ENCODE data around the gene STPG4.

Gene STPG4

DNA sequence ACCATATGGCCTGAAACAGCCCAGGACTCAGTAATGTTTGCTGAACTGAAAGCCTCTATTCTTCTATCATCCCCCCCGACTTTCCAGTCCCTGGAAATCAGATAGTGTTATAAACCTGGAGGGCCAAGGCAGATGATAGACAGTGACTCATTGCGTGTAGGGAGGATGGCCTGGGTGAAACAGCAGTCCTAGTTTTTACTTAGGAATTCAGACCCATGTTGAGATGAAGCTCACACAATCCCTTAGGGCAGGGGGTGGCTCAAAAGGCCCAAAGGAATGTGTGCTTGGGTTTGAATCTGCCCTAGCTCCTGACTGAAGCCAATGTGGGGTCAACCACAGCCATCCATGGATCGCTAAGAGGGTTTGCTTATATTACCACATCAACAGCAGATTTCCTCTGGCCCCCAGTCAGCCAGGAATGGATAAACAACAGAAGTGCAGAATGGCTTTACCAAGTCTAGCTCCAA lies 43.9 kb upstream of the STPG4 start:
- Histone ChIP-seq H2AFZ (ENCODE audit: low read depth) (no peak overlapping the region), H3K4me2 (no peak overlapping the region)

GRCh38 chr2:47196499-47196898 lies 41.4 kb upstream of the STPG4 start:
- Histone ChIP-seq H3K36me3 (ENCODE audit: insufficient read depth) (no peaks in the 10 kb centered on the region), H3K9ac (no peak overlapping the region), H3K27ac (no peak overlapping the region), H4K20me1 (ENCODE audit: insufficient read depth) (no peaks in the 10 kb centered on the region), H2AFZ (ENCODE audit: low read depth) (no peak overlapping the region), H3K27me3 (ENCODE audit: insufficient read depth, low read depth) (no peaks in the 10 kb centered on the region), H3K4me3 (IDR thresholded peaks at IDR 0.05; ENCODE audit: insufficient read depth, low read depth, low read length) (no peak overlapping the region), H3K4me1 (ENCODE audit: low read depth, poor library complexity, severe bottlenecking) (peaks cover 25% of the 10 kb centered on the region), H3K4me2 (no peak overlapping the region), H3K79me2 (ENCODE audit: insufficient read depth, low read depth) (no peaks in the 10 kb centered on the region)
- TF ChIP-seq CTCF (conservative IDR thresholded peaks at IDR 0.05; ENCODE audit: low read depth, low read length) = no peak

More for the DNA sequence above, 43.9 kb upstream of the STPG4 start:
- H3K4me3 ChIP-seq (IDR thresholded peaks at IDR 0.05; ENCODE audit: insufficient read depth, low read depth, low read length) = no peak overlapping the region
- no peak overlapping the region for H3K9ac ChIP-seq
- H3K36me3 ChIP-seq (ENCODE audit: insufficient read depth) = no peaks in the 10 kb centered on the region
- no peaks in the 10 kb centered on the region for H3K27me3 ChIP-seq (ENCODE audit: insufficient read depth, low read depth)
- H3K4me1 ChIP-seq (ENCODE audit: low read depth, poor library complexity, severe bottlenecking) = peaks cover 10% of the 10 kb centered on the region
- TF ChIP-seq CTCF (conservative IDR thresholded peaks at IDR 0.05; ENCODE audit: low read depth, low read length) = no peak
- no peaks in the 10 kb centered on the region for H4K20me1 ChIP-seq (ENCODE audit: insufficient read depth)
- no peak overlapping the region for H3K27ac ChIP-seq
- H3K79me2 ChIP-seq (ENCODE audit: insufficient read depth, low read depth) = no peaks in the 10 kb centered on the region

DNA sequence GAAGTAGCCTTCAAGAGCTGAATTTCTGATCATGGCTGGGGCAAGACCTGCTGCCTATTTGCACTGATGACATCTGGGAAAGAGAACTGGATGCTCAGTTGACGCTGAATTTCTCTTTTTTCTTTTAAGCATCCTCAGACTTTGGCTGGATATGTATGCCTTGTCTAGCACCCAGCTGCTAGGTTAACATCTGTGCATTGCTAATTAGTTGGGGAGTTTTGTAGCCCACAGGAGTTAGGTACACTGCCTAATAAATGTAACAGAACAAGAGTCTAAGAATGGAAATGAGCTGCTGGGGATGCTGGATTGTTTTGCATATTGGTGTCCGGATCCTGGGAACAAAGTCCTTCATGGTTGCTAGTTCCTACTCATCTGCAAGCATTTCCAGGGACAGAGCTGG lies 40.9 kb upstream of the STPG4 start:
- H3K4me1 ChIP-seq (ENCODE audit: low read depth, poor library complexity, severe bottlenecking) = peaks cover 22% of the 10 kb centered on the region
- H2AFZ ChIP-seq (ENCODE audit: low read depth) = no peak overlapping the region
- no peaks in the 10 kb centered on the region for H3K79me2 ChIP-seq (ENCODE audit: insufficient read depth, low read depth)
- no peak overlapping the region for H3K9ac ChIP-seq
- H3K4me2 ChIP-seq = no peak overlapping the region
- no peak overlapping the region for H3K4me3 ChIP-seq (IDR thresholded peaks at IDR 0.05; ENCODE audit: insufficient read depth, low read depth, low read length)
- TF ChIP-seq CTCF (conservative IDR thresholded peaks at IDR 0.05; ENCODE audit: low read depth, low read length) = no peak
- no peak overlapping the region for H3K27ac ChIP-seq
- no peaks in the 10 kb centered on the region for H4K20me1 ChIP-seq (ENCODE audit: insufficient read depth)
- H3K27me3 ChIP-seq (ENCODE audit: insufficient read depth, low read depth) = no peaks in the 10 kb centered on the region
- H3K36me3 ChIP-seq (ENCODE audit: insufficient read depth) = no peaks in the 10 kb centered on the region

GRCh38 chr2:47195148-47195547 lies 40.0 kb upstream of the STPG4 start:
- Histone ChIP-seq H3K27me3 (ENCODE audit: insufficient read depth, low read depth) (no peaks in the 10 kb centered on the region), H4K20me1 (ENCODE audit: insufficient read depth) (no peaks in the 10 kb centered on the region), H3K9ac (no peak overlapping the region), H3K4me2 (no peak overlapping the region), H3K4me1 (ENCODE audit: low read depth, poor library complexity, severe bottlenecking) (peaks cover 21% of the 10 kb centered on the region), H3K4me3 (IDR thresholded peaks at IDR 0.05; ENCODE audit: insufficient read depth, low read depth, low read length) (no peak overlapping the region), H3K79me2 (ENCODE audit: insufficient read depth, low read depth) (no peaks in the 10 kb centered on the region), H3K27ac (no peak overlapping the region), H2AFZ (ENCODE audit: low read depth) (no peak overlapping the region), H3K36me3 (ENCODE audit: insufficient read depth) (no peaks in the 10 kb centered on the region)
- TF ChIP-seq CTCF (conservative IDR thresholded peaks at IDR 0.05; ENCODE audit: low read depth, low read length) = no peak

Measured in KMS-11 (cell line).